HepG2 (cell line): ENCODE measurements around the gene LITAF. TPM values are rescaled to one million over a fixed set of nuclear protein-coding genes. Genes with fewer than 3 reads are reported as not detected.
A peak's percentile ranks its signal among the peaks of the same experiment; 100 is the strongest.

Experiments
- ARID4A ChIP-seq: sonication (generic); formaldehyde crosslinking; IDR thresholded peaks from 2 replicates; pipeline ENCODE4 v1.5.0; 2020; ENCODE audit warnings: mild to moderate bottlenecking, missing genetic modification reagents, borderline replicate concordance
- CHCHD3 ChIP-seq: sonication (generic); formaldehyde crosslinking; IDR thresholded peaks from 2 replicates; pipeline ENCODE4 v1.8.0; 2022; ENCODE audit warnings: mild to moderate bottlenecking, missing genetic modification reagents, moderate library complexity
- GMEB1 ChIP-seq: sonication (generic); formaldehyde crosslinking; IDR thresholded peaks from 2 replicates; pipeline ENCODE4 v1.5.1; 2020; ENCODE audit warnings: missing genetic modification reagents, mild to moderate bottlenecking, borderline replicate concordance
- GPBP1L1 ChIP-seq: sonication (generic); formaldehyde crosslinking; IDR thresholded peaks from 2 replicates; pipeline ENCODE4 v1.5.0; 2020; ENCODE audit warnings: mild to moderate bottlenecking, missing genetic modification reagents
- HNRNPK ChIP-seq: fragments of 200-400 bp; formaldehyde crosslinking; IDR thresholded peaks from 2 replicates; pipeline ENCODE4 v1.6.1; 2018; ENCODE audit warnings: low read length, low read depth, moderate library complexity, mild to moderate bottlenecking; ENCODE audit not compliant: poor library complexity, severe bottlenecking
- HNRNPL ChIP-seq: fragments of 200-400 bp; formaldehyde crosslinking; IDR thresholded peaks from 2 replicates; pipeline ENCODE4 v1.6.1; 2017; ENCODE audit warnings: mild to moderate bottlenecking, low read depth, low read length
- NFYB ChIP-seq: sonication (generic); formaldehyde crosslinking; IDR thresholded peaks from 2 replicates; pipeline ENCODE4 v1.4.0; 2020; ENCODE audit warnings: missing genetic modification reagents
- PRPF4 ChIP-seq: fragments of 200-400 bp; formaldehyde crosslinking; IDR thresholded peaks from 2 replicates; pipeline ENCODE4 v1.6.1; 2016; ENCODE audit warnings: low read length, low read depth; ENCODE audit not compliant: poor library complexity, severe bottlenecking
- RELA ChIP-seq: sonication (generic); formaldehyde crosslinking; IDR thresholded peaks from 2 replicates; pipeline ENCODE4 v1.4.0; 2020; ENCODE audit warnings: missing genetic modification reagents
- SKI ChIP-seq: fragments of 450-650 bp; IDR thresholded peaks from one replicate; pipeline ENCODE4 v1.6.1; 2018; ENCODE audit warnings: mild to moderate bottlenecking; ENCODE audit not compliant: partially characterized antibody
- SRY ChIP-seq: sonication (generic); formaldehyde crosslinking; IDR thresholded peaks from 2 replicates; pipeline ENCODE4 v1.8.0; 2022; ENCODE audit warnings: mild to moderate bottlenecking, missing genetic modification reagents
- TARDBP ChIP-seq: sonication (generic); formaldehyde crosslinking; IDR thresholded peaks from 2 replicates; pipeline ENCODE4 v1.8.0; 2022; ENCODE audit warnings: mild to moderate bottlenecking, missing genetic modification reagents
- TBL1XR1 ChIP-seq: fragments of 150-350 bp; IDR thresholded peaks from 2 replicates; pipeline ENCODE4 v1.6.1; 2014; ENCODE audit warnings: borderline replicate concordance, low read length; ENCODE audit not compliant: partially characterized antibody
- ZFP41 ChIP-seq: sonication (generic); formaldehyde crosslinking; IDR thresholded peaks from 2 replicates; pipeline ENCODE4 v1.4.0; 2020; ENCODE audit warnings: mild to moderate bottlenecking, missing genetic modification reagents, borderline replicate concordance
- ZNF280B ChIP-seq: sonication (generic); formaldehyde crosslinking; IDR thresholded peaks from 2 replicates; pipeline ENCODE4 v1.5.0; 2020; ENCODE audit warnings: missing genetic modification reagents, mild to moderate bottlenecking, borderline replicate concordance
- ZNF460 ChIP-seq: sonication (generic); formaldehyde crosslinking; IDR thresholded peaks from 2 replicates; pipeline ENCODE4 v1.5.1; 2020; ENCODE audit warnings: missing genetic modification reagents, mild to moderate bottlenecking, borderline replicate concordance
- ZSCAN22 ChIP-seq: sonication (generic); formaldehyde crosslinking; IDR thresholded peaks from 2 replicates; pipeline ENCODE4 v1.4.0; 2020; ENCODE audit warnings: mild to moderate bottlenecking, missing genetic modification reagents
- polyA plus RNA-seq, 8 experiments: library from polyadenylated mRNA; depleted of rRNA in 3 of 8; stranded (reverse) in 7 of 8; unstranded in 1 of 8; fragments of >200 nt; fragmentation: Illumina TruSeq in 4 of 8; extraction: Trizol in 4 of 8; gene quantifications; 2 replicates each; pipeline versions ENCODE4 v1.2.1 to v1.2.3, GENCODE V29; 2011 to 2016; ENCODE audit warnings: low read depth in 4 of 8, missing spikeins in 1 of 8, mixed read lengths in 1 of 8; ENCODE audit not compliant: insufficient read depth in 1 of 8
- total RNA-seq, 5 experiments: library from RNA; depleted of rRNA; stranded (reverse); fragments of >200 nt; fragmentation: Illumina TruSeq; extraction: Trizol; gene quantifications; 2 replicates each; pipeline ENCODE4 v1.2.3, GENCODE V29; 2016; ENCODE audit warnings: low read depth in 1 of 5

LITAF gene
- total and polyA plus RNA-seq, 2 of the 13 experiments (the other 11 are each of a cell fraction or from before 2014, with no cell fraction given), result 80.1 to 141 TPM

- peak; percentile 82 for TF ChIP-seq ZNF280B
- TF ChIP-seq TARDBP (CRISPR knock-in tag), result peak; percentile 82; the same call in 1 of the 2 replicates
- no peak; the same call in 1 of the 2 replicates for TF ChIP-seq NFYB (CRISPR knock-in tag)
- TF ChIP-seq GMEB1 (CRISPR knock-in tag), result no peak
- TF ChIP-seq PRPF4, result no peak
- no peak for TF ChIP-seq SKI
- TF ChIP-seq SRY (CRISPR knock-in tag), result no peak
- TF ChIP-seq HNRNPL, result no peak
- TF ChIP-seq RELA (CRISPR knock-in tag), result no peak
- TF ChIP-seq ZFP41, result no peak
- TF ChIP-seq HNRNPK, result no peak
- TF ChIP-seq ZNF460 (CRISPR knock-in tag), result no peak
- no peak for TF ChIP-seq CHCHD3 (CRISPR knock-in tag)
- TF ChIP-seq TBL1XR1, result no peak
- TF ChIP-seq GPBP1L1 (CRISPR knock-in tag), result no peak
- TF ChIP-seq ARID4A (CRISPR knock-in tag), result peak; percentile 68
- TF ChIP-seq ZSCAN22 (CRISPR knock-in tag), result no peak
Observed at GRCh38 chr16:11613381-11614303, 26.9 kb upstream of the LITAF start (continued).
